Stimulated activated naive CD4-positive, alpha-beta T cell treated with Interleukin-2 at 50 U/mL for 16 hours (primary cell): ENCODE results near the gene TACSTD2.
"Not testable (repeated sequence)": the region's sequence is repeated elsewhere in the genome, so short reads cannot be mapped to it uniquely, and the experiment has no call there.

Source experiments
- DNase-seq: peaks from one replicate; lab custom pipeline; 2025; lab: John Stamatoyannopoulos, UW

Gene TACSTD2

GRCh38 chr1:58587667-58588066 lies 10.6 kb upstream of the TACSTD2 start:
- no peak for DNase-seq

DNA sequence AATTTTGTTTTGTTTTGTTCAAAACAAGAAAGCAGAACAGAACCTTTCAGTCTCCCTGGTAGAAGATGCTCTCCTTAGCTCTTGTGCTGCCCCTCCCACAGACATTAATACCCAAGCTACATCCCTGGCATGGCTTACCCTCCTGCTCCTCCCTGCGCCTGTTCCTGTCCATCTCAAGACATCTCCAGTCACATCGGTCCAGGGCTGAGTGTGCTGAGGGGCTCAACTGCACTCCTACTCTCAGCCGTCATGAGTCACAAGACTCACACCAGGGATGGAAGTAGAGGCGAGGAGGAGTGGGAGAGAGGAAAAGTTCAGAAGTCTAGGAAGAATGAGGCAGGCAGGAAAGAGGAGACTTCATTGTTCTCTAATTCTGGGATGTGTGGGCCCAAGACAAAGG lies 9.2 kb upstream of the TACSTD2 start:
- DNase-seq = no peak

- no peak for DNase-seq
Observed at GRCh38 chr1:58585581-58586151, 8.6 kb upstream of the TACSTD2 start.

DNA sequence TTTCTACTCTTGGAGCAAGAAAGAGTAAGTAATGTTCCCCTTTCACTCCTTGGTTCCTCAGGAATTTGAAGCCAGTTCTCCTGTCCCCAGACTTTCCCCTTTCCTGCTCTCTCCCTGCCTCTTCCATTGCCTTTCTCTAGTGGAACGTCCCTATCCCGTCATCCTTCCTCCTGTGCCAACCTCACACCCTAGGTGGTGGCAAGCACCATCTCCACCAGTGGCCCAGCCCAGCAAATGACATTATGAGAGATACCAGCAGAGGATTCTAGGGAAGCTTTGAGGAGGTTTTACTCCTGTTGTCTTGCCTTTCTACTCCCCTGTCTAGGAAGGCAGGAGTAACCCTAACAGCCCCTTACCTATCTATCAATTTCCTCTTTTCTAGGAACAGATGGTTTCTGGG lies 8.1 kb upstream of the TACSTD2 start:
- no peak for DNase-seq

DNA sequence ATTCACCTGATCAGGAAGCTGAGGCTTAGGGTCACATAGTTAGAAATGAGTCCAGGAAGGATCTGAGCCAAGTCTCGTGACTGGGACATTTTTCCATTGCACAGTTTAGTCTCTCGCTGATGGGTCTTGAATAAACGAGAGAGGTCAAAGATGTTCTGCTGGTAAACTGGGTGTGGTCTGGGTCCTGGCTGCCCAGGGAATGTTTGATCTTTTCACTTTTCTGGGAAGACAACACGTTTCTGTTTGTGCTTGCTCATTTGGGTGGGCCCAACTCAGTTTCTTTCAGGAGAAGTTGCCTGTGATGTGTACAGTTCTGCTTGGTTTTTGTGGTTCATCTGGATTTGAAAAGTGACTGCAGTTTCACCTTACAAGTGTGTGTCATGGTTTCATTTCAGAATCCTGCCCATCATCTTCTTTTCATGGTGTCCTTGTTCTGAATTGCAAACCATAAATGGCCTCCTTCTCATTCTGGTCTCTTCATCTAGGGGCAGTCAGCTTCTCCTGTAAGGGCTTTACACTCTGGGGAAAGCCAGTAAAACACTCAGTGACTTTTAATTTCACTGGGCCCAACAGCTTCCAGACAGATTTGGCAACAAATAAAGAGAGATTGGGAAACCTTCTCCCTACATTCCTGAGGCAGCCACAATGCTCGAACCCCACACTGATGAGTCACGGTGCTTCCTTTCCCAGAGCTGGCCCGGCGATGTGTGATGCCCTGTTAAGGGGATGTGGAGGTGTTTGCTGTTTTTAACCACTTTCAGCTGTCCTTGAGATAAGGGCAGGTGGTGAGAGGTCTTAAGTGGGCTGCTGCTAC lies 7.2 kb upstream of the TACSTD2 start:
- no peak for DNase-seq

DNA sequence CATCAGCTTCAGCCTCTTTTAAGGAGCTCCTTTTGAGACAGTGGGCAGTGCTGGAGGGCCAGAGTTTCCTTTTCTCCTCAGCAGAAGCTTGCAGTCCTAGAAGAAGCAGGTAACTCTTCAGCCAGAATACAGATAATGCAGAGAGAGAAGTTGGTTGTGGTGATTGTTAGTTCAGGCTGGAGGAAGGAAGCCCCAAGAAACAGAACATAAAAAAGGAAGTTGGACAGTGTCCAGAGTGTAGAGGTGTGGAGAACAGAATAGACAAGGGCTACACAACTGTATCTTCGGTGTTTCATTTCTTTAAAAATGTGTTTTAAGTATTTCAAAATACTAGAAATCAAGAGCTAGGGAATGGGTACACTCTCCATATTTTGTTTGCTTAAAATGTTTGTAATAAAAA lies 6.4 kb upstream of the TACSTD2 start:
- no peak for DNase-seq

GRCh38 chr1:58582143-58582542 lies 5.1 kb upstream of the TACSTD2 start:
- DNase-seq = not testable (repeated sequence)

DNA sequence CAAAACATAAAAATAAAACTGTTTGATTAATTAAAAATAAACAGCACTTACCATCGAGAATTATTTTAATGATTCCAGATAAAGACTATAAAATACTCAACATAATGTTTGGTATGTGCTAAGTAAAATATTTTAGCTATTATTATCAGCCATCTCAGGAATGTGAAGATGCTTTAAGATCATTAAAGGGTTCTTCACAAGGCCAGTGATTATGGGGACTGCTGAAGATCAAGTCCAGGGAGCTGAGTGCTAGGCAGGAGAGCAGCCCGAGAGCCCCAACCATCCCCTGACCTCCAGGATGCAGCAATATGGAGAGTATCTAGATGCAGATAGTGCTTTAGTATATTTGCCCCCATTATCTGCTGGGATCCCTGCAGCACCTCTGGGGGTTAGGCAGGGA lies 4.6 kb upstream of the TACSTD2 start:
- no peak for DNase-seq

- DNase-seq = no peak
Observed at GRCh38 chr1:58580186-58580585, 3.1 kb upstream of the TACSTD2 start.

GRCh38 chr1:58577654-58578030 lies 590 bp upstream of the TACSTD2 start:
- DNase-seq = no peak

DNA sequence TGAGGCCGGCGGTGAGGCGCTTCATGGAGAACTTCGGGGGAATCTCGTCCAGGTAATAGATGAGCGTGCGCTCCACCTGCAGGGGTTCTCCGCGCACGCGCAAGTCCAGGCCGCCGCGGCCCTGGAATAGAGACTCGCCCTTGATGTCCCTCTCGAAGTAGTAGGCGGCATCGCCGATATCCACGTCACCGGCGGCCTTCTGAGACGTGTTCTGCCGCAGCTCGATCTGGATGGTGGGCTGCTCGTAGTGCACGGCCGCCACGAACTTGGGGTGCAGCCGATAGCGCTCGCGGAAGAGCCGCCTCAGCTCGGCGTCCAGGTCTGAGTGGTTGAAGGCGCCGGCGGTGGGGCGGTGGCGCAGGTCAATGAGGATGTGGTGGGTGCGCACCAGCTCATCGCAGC lies 726 bp downstream of the TACSTD2 start:
- DNase-seq = no peak

DNA sequence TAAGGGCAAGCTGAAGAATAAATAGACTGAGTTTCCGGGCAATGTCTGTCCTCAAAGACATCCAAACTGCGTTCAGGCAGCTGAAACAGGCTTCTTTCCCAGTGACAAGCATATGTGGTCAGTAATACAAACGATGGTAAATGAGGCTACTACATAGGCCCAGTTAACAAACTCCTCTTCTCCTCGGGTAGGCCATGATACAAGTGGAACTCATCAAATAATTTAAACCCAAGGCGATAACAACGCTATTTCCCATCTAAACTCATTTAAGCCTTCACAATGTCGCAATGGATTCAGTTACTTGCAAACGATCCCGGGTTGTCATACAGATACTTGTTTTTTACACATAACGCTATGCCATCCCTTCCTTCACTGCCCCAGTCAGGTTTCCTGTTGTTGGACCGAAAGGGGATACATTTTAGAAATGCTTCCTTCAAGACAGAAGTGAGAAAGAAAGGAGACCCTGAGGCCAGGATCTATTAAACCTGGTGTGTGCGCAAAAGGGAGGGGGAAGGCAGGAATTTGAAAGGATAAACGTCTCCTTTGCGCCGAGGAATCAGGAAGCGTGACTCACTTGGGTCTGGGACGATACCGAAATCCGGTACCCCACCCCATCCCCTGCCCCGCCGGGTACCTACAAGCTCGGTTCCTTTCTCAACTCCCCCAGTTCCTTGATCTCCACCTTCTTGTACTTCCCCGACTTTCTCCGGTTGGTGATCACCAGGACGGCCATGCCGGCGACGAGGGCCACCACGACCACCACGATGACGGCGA lies 1.3 kb downstream of the TACSTD2 start:
- DNase-seq = no peak

GRCh38 chr1:58574816-58575215 lies 2.2 kb downstream of the TACSTD2 start:
- DNase-seq = no peak

DNA sequence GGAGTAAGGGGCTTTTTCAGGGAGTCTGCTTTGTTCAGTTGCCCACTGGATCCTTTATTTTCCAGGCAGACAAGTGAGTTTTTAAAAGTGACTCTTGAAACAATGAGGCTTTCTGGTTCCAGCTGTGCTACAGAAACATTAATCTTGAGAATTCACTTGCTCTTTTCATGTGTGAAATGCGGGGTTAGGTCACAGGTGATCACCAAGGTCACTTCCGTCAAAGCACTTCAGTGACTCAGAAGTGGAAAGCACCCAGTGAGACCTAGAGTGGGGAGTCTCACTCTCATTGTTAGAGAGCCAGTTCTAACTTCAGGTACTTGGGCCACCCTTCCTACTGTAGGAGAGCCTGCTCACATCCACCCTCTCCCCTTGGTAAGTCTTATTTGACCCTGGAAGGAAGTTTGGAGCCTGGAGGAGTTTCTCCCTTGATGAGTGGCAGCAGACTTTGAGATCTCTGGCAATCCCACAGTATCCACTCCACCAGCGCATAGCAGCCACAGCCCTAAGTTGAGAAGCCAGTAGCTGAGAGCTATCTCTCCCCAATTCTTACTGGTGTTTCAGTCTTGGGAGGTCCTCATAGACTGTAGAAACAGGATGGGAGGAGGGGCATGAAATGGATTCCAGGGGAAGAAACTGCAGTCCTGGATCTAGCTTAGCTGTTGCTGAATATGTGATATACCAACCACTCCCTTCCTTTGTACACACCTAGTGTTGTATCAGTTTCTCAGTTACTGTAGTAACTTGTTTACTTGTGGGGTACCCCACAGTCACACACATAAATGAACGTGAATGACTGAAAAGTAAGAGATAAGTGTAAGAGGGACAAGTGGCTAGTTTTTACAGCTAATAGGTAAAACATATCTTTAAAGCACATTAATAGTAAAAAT lies 3.1 kb downstream of the TACSTD2 start:
- peak; percentile 34 for DNase-seq

- DNase-seq = no peak
Observed at GRCh38 chr1:58573138-58573537, 3.9 kb downstream of the TACSTD2 start.

DNA sequence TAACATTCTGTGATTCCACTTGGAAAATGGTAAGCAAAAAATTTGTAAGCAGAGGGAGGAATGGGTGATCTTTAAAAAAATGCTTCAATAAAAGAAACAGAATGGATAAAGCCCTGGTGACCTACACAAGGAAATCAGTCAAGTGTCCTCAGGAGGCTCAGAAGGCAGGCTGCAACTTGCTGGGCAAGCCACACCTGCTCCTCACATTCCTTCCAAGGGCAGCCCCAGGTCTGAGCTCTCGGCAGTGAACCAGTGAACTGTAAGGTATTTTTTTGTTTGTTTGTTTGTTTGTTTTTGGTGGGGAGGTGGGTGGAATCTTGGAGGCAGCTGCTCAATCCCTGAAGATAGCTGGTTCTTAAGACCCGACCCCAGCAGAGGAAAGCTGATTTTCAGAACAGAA lies 4.4 kb downstream of the TACSTD2 start:
- no peak for DNase-seq

GRCh38 chr1:58571616-58572015 lies 5.4 kb downstream of the TACSTD2 start:
- no peak for DNase-seq

GRCh38 chr1:58570817-58571216 lies 6.2 kb downstream of the TACSTD2 start:
- DNase-seq = no peak

DNA sequence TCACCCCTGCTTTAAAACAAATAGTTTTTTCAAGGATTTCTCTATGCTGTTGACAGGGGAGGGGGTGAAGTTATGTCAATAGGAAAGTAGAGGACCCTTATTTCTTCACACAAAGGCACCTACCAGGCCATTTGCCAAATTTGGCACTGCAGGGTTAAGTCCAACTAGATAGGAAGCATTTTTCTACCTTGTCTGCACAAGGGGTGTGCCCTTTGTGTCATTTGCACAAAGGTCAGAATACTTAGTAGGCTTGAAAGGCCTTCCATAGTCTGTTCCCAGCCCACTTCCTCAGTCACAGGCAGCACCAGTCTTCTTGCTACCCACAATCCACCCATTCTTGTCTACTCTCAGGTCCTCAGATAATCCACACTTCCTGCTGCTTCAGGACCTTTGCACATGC lies 7.0 kb downstream of the TACSTD2 start:
- no peak for DNase-seq

DNA sequence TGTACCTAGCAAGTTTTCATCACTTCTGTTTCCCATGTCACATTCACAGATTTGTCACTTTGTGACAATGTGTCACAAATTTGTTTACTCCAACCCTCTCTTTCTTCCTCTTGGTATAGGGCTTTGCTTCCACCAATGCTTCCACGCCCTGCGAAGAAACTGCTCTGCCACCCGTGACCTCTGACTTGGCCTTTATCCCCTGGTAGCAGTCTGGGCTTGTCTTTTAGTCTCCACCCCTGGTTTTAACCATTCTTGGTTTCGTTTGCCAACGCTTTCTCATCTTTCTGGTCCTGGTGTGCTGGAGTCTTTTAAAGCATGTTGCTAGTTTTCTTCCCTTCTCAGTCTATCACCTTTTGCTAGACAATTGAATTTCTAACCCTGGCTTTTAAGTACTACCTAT lies 8.1 kb downstream of the TACSTD2 start:
- DNase-seq = no peak

GRCh38 chr1:58568271-58568860 lies 8.7 kb downstream of the TACSTD2 start:
- DNase-seq = no peak

DNA sequence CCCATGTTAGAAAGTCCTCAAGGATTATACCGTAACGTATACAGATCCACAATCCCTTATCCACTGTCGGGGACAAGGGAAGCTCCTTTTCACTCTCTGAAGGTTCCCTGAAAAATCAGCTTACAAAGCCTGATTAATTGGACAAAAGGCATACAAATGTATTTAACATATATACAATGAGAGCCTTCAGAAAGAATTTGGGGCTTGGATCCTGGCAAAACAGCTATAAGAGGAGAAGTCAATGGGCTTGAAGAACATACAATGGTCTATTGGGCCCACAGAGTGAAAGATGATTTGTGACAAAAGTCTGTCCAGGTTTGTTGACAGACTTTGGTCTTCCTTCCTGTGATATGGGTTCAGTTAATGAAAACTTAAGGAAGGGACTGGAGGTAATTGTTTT lies 10.7 kb downstream of the TACSTD2 start:
- no peak for DNase-seq
